Cardiac septum (tissue), 1 donor: ENCODE data around the gene PCARE. TPM values are rescaled to one million over a fixed set of nuclear protein-coding genes. Genes with fewer than 3 reads are reported as not detected.
"Not testable (repeated sequence)": the region's sequence is repeated elsewhere in the genome, so short reads cannot be mapped to it uniquely, and the experiment has no call there.

ENCODE experiments used
- DNase-seq: peaks from one replicate; pipeline ENCODE4 v3.0.0-alpha.2; 2020; ENCODE audit warnings: low spot score
- intact Hi-C: fragments of 100-400 bp; cut with DNase I; formaldehyde crosslinking; loops from one replicate; pipeline ENCODE4 v1.14.0; 2022
- total RNA-seq: library from RNA; stranded (reverse); fragmentation: NEBNext Ultra II Directional; extraction: Animal tissue kit (Norgen Biotek cat#: 25700); gene quantifications from one replicate; pipeline ENCODE4 v1.2.1, GENCODE V29; 2021
- donor health status: DM: no; HTN: no; CAD: no.

PCARE gene
- total RNA-seq, 1 donor from 2014 or later, result 0.11 TPM

GRCh38 chr2:29104688-29105087 is 30.4 kb upstream of the PCARE start:
- intact Hi-C loops, result no loop called here

GRCh38 chr2:29100564-29100963 is 26.2 kb upstream of the PCARE start:
- DNase-seq, result no peak
- intact Hi-C loops, result no loop called here

More at GRCh38 chr2:29104688-29105087, 30.4 kb upstream of the PCARE start:
- no peak for DNase-seq

GRCh38 chr2:29097569-29097968 is 23.2 kb upstream of the PCARE start:
- intact Hi-C loops, result no loop called here
- no peak for DNase-seq

- DNase-seq, result no peak
- intact Hi-C loops, result no loop called here
Observed at GRCh38 chr2:29096969-29097368, 22.6 kb upstream of the PCARE start.

- intact Hi-C loops, DNase-seq: not testable (repeated sequence)
Observed at GRCh38 chr2:29090311-29090710, 16.0 kb upstream of the PCARE start.

GRCh38 chr2:29084554-29084953 is 10.2 kb upstream of the PCARE start:
- intact Hi-C loops, result no loop called here
- no peak for DNase-seq

- DNase-seq, result no peak
- intact Hi-C loops, result no loop called here
Observed at GRCh38 chr2:29082804-29083495, 8.6 kb upstream of the PCARE start.

- intact Hi-C loops, result no loop called here
- no peak for DNase-seq
Observed at GRCh38 chr2:29080886-29081743, 6.8 kb upstream of the PCARE start.

GRCh38 chr2:29079887-29080286 is 5.6 kb upstream of the PCARE start:
- intact Hi-C loops, result no loop called here
- no peak for DNase-seq

- DNase-seq, result no peak
- intact Hi-C loops, result no loop called here
Observed at GRCh38 chr2:29075894-29076705, 1.8 kb upstream of the PCARE start.

- no peak for DNase-seq
- intact Hi-C loops, result no loop called here
Observed at GRCh38 chr2:29073933-29074332, 390 bp downstream of the PCARE start.

- DNase-seq, result no peak
- intact Hi-C loops, result no loop called here
Observed at GRCh38 chr2:29072971-29073725, 1.2 kb downstream of the PCARE start.

- intact Hi-C loops, result no loop called here
- no peak for DNase-seq
Observed at GRCh38 chr2:29072251-29072650, 2.1 kb downstream of the PCARE start.

GRCh38 chr2:29071032-29071975 is 3.0 kb downstream of the PCARE start:
- no peak for DNase-seq
- intact Hi-C loops, result no loop called here

- intact Hi-C loops, result no loop called here
Observed at GRCh38 chr2:29070526-29070925, 3.8 kb downstream of the PCARE start.

GRCh38 chr2:29068513-29068912 is 5.8 kb downstream of the PCARE start:
- intact Hi-C loops, result no loop called here
- DNase-seq, result no peak

More at GRCh38 chr2:29070526-29070925, 3.8 kb downstream of the PCARE start:
- DNase-seq, result no peak

GRCh38 chr2:29066997-29067605 is 7.2 kb downstream of the PCARE start:
- no peak for DNase-seq
- intact Hi-C loops, result no loop called here

GRCh38 chr2:29066271-29066860 is 8.0 kb downstream of the PCARE start:
- intact Hi-C loops, result no loop called here
- DNase-seq, result no peak
